CD4-positive, alpha-beta T cell (primary cell): ENCODE results near the gene SIMC1. TPM values are rescaled to one million over a fixed set of nuclear protein-coding genes. Genes with fewer than 3 reads are reported as not detected.

ENCODE experiments used
- ATAC-seq: fragments of 200-7000 bp; cut with Tn5 transposase; one replicate; pipeline ENCODE4 v1.10.0; 2022; ENCODE audit warnings: mild to moderate bottlenecking; ENCODE audit not compliant: poor library complexity
- CTCF ChIA-PET: fragments of 350-600 bp; sonication (Branson Sonifier 250); formaldehyde crosslinking; loops from one replicate; lab custom pipeline; 2021; ENCODE audit warnings: antibody characterized with exemption, inconsistent platforms; lab: Charles Lee
- POLR2A ChIA-PET: fragments of 350-600 bp; sonication (Branson Sonifier 250); formaldehyde crosslinking; loops from one replicate; lab custom pipeline; 2021; ENCODE audit warnings: antibody characterized with exemption, inconsistent platforms; lab: Charles Lee
- DNase-seq, 14 experiments: peaks; one replicate each; pipeline ENCODE4 v3.0.0-alpha.2; 2013 to 2020; ENCODE audit warnings: mixed read lengths in 2 of 14
- H3K27ac ChIP-seq, 2 donors: one replicate each; pipeline versions ENCODE4 v1.5.1 to v1.7.0; 2013; ENCODE audit warnings: low read length in 2 of 2, low read depth in 1 of 2, mild to moderate bottlenecking in 1 of 2
- H3K27me3 ChIP-seq, 2 experiments: 1 replicate in 1 of 2; 2 replicates in 1 of 2; pipeline versions ENCODE4 v1.6.1 to v1.7.0; 2013; ENCODE audit warnings: low read length in 2 of 2, control low read depth in 1 of 2, mild to moderate bottlenecking in 1 of 2, moderate library complexity in 1 of 2; ENCODE audit not compliant: insufficient read depth in 2 of 2, control insufficient read depth in 1 of 2
- H3K36me3 ChIP-seq: one replicate; pipeline ENCODE4 v1.6.1; 2013; ENCODE audit warnings: low read length, control low read depth; ENCODE audit not compliant: insufficient read depth
- H3K4me1 ChIP-seq: one replicate; pipeline ENCODE4 v1.6.1; 2013; ENCODE audit warnings: low read length, control low read depth; ENCODE audit not compliant: insufficient read depth
- H3K4me3 ChIP-seq: one replicate; pipeline ENCODE4 v1.5.1; 2013; ENCODE audit warnings: mild to moderate bottlenecking, low read length, moderate library complexity
- H3K9me3 ChIP-seq, 2 experiments: 1 replicate in 1 of 2; 2 replicates in 1 of 2; pipeline versions ENCODE4 v1.6.1 to v1.7.0; 2013; ENCODE audit warnings: low read length in 2 of 2, mild to moderate bottlenecking in 2 of 2, control low read depth in 1 of 2, moderate library complexity in 1 of 2; ENCODE audit not compliant: control insufficient read depth in 1 of 2, insufficient read depth in 1 of 2
- H3K27ac Mint-ChIP-seq: one replicate; pipeline ENCODE4 v1.8.0; 2020; ENCODE audit warnings: mixed read lengths
- H3K27me3 Mint-ChIP-seq: one replicate; pipeline ENCODE4 v1.8.0; 2021; ENCODE audit warnings: mixed read lengths
- H3K36me3 Mint-ChIP-seq: one replicate; pipeline ENCODE4 v1.8.0; 2021; ENCODE audit warnings: low read depth, mixed read lengths
- H3K4me1 Mint-ChIP-seq: one replicate; pipeline ENCODE4 v1.8.0; 2021; ENCODE audit warnings: low read depth, mixed read lengths
- H3K4me3 Mint-ChIP-seq: one replicate; pipeline ENCODE4 v1.8.0; 2020; ENCODE audit warnings: mild to moderate bottlenecking, mixed read lengths
- H3K9me3 Mint-ChIP-seq: one replicate; pipeline ENCODE4 v1.8.0; 2020; ENCODE audit warnings: mixed read lengths
- intact Hi-C, 2 experiments: fragments of 100-400 bp; cut with DNase I in 1 of 2; cut with micrococcal nuclease in 1 of 2; formaldehyde crosslinking; loops; one replicate each; pipeline versions ENCODE4 v1.15.1 to v1.9.0; 2023 to 2025; cut with DNase I, micrococcal nuclease
- total RNA-seq, 174 experiments: library from RNA in 2 of 174; stranded (reverse) in 2 of 174; gene quantifications; one replicate each; pipeline ENCODE4 v1.2.3 and lab custom pipeline; 2021 to 2026
- TF ChIP-seq, protein P1 (sequence below): fragments of 200-600 bp; IDR thresholded peaks from one replicate; pipeline ENCODE4 v1.8.0; 2022; ENCODE audit warnings: antibody characterized with exemption, mild to moderate bottlenecking

The SIMC1 gene
- total RNA-seq, 2 experiments from 2014 or later = 15.4 to 17.4 TPM

DNA sequence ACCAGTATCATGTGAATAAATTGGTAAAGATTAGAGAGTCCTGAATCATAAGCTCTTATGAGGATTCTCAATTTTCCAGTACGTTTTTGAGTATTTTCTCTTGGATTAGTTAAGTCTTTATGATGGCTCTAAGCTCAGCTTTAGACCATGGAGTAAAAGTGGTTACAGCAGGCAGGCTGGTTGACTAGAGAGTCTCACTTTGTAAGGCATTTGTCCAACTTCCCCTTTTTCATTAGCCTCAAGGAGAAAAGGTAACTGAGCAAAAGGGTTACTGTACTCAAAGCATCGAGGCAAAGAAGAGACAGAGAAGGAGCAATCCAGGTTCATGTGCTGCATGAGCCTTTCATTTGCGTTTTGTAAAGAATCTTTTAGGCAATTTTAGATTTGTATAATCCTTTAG, 141.7 kb downstream of the SIMC1 start:
- no peaks in the 10 kb centered on the region for H3K9me3 ChIP-seq
- Mint-ChIP-seq H3K9me3 (no peaks in the 10 kb centered on the region), H3K36me3 (peaks cover 49% of the 10 kb centered on the region), H3K27me3 (no peaks in the 10 kb centered on the region), H3K27ac (no peak overlapping the region), H3K4me3 (no peak overlapping the region), H3K4me1 (no peaks in the 10 kb centered on the region)
- H3K27me3 ChIP-seq = no peaks in the 10 kb centered on the region
- intact Hi-C loops = loop anchor here (10.0 kb wide), 2 partner anchors 155 to 975 kb away; partner anchors contain the start of genes LMAN2 (in 1 of the 2), RGS14 (in 1 of the 2) and RNF44 (in 1 of the 2)
- POLR2A ChIA-PET = interaction anchor here (0.7 kb wide), 1 partner anchor 68 kb away, joined by 3 read pairs; the partner anchor contains the start of gene FAF2
- TF ChIP-seq, protein P1, sequence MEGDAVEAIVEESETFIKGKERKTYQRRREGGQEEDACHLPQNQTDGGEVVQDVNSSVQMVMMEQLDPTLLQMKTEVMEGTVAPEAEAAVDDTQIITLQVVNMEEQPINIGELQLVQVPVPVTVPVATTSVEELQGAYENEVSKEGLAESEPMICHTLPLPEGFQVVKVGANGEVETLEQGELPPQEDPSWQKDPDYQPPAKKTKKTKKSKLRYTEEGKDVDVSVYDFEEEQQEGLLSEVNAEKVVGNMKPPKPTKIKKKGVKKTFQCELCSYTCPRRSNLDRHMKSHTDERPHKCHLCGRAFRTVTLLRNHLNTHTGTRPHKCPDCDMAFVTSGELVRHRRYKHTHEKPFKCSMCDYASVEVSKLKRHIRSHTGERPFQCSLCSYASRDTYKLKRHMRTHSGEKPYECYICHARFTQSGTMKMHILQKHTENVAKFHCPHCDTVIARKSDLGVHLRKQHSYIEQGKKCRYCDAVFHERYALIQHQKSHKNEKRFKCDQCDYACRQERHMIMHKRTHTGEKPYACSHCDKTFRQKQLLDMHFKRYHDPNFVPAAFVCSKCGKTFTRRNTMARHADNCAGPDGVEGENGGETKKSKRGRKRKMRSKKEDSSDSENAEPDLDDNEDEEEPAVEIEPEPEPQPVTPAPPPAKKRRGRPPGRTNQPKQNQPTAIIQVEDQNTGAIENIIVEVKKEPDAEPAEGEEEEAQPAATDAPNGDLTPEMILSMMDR = no peak
- CTCF ChIA-PET = no interaction called here
- no peaks in the 10 kb centered on the region for H3K4me1 ChIP-seq
- DNase-seq = no peak
- no peak overlapping the region for H3K27ac ChIP-seq
- no peak for ATAC-seq
- H3K36me3 ChIP-seq = peaks cover 42% of the 10 kb centered on the region
- no peak overlapping the region for H3K4me3 ChIP-seq

DNA sequence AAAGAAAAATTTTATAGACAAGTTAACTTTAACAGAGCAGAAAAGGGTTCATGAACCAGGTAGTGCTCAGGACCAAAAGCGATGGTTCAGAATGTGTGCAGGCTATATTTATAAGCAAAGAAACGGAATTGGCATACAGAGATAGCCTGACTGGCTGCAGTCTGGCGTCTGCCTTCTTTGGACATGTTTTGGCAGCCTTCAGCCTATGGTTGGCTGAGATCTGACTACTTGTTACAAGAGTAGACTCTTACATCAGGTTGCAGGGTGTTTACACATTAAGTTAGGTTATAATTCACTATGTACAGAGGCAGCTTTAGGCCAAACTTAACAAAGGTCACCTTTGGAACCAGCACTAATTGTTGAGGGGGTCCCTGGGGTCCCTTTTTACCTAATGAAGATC, 143.2 kb downstream of the SIMC1 start:
- Histone ChIP-seq H3K36me3 (peaks cover 56% of the 10 kb centered on the region), H3K4me1 (no peaks in the 10 kb centered on the region), H3K9me3 (no peaks in the 10 kb centered on the region), H3K4me3 (no peak overlapping the region), H3K27me3 (no peaks in the 10 kb centered on the region), H3K27ac (no peak overlapping the region)
- H3K4me3 Mint-ChIP-seq = no peak overlapping the region
- no peaks in the 10 kb centered on the region for H3K27me3 Mint-ChIP-seq
- H3K9me3 Mint-ChIP-seq = no peaks in the 10 kb centered on the region
- H3K36me3 Mint-ChIP-seq = peaks cover 62% of the 10 kb centered on the region
- intact Hi-C loops = loop anchor here (10.0 kb wide), 2 partner anchors 153 to 973 kb away; partner anchors contain the start of genes LMAN2 (in 1 of the 2), RGS14 (in 1 of the 2) and RNF44 (in 1 of the 2)
- TF ChIP-seq, protein P1 = no peak
- no peak overlapping the region for H3K27ac Mint-ChIP-seq
- CTCF ChIA-PET = no interaction called here
- DNase-seq (no peak), ATAC-seq (no peak)
- POLR2A ChIA-PET = no interaction called here
- peaks cover 10% of the 10 kb centered on the region for H3K4me1 Mint-ChIP-seq

DNA sequence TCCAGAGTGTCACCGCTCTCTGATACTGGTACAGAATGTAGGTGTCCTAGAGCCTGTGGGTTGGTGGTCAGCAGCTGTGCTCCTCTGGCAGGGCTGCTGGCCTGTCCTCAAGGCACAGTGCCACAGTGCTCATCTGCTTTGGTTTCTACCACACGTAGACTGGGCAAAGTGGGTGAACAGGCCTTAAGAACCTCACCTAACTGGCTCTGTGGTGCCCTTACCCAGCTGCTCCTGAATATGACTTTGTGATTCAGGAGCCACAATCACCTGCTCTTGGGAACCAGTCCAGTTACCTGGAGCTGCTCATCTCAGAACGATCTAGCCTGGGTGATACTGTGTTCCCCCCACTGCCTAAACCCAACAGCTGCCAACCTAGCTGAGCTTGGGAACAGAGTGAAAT, 143.8 kb downstream of the SIMC1 start:
- Histone ChIP-seq H3K9me3 (no peaks in the 10 kb centered on the region), H3K4me3 (no peak overlapping the region), H3K27me3 (no peaks in the 10 kb centered on the region), H3K27ac (no peak overlapping the region), H3K36me3 (peaks cover 61% of the 10 kb centered on the region), H3K4me1 (peaks cover 5% of the 10 kb centered on the region)
- intact Hi-C loops = loop anchor here (10.0 kb wide), 2 partner anchors 153 to 973 kb away; partner anchors contain the start of genes LMAN2 (in 1 of the 2), RGS14 (in 1 of the 2) and RNF44 (in 1 of the 2)
- H3K27me3 Mint-ChIP-seq = no peaks in the 10 kb centered on the region
- DNase-seq (no peak), ATAC-seq (no peak)
- peaks cover 67% of the 10 kb centered on the region for H3K36me3 Mint-ChIP-seq
- H3K27ac Mint-ChIP-seq = no peak overlapping the region
- no peak overlapping the region for H3K4me3 Mint-ChIP-seq
- no peaks in the 10 kb centered on the region for H3K9me3 Mint-ChIP-seq
- TF ChIP-seq, protein P1 = no peak
- peaks cover 16% of the 10 kb centered on the region for H3K4me1 Mint-ChIP-seq
- POLR2A ChIA-PET = no interaction called here
- CTCF ChIA-PET = no interaction called here
